ENCODE data around the gene ANKRD17. TPM values are rescaled to one million over a fixed set of nuclear protein-coding genes. Genes with fewer than 3 reads are reported as not detected.

ANKRD17 gene
- total and polyA plus RNA-seq, 9 of the 15 experiments (the other 6 are each of a cell fraction or from before 2014, with no cell fraction given): 25.5 to 86.9 (median 52.2) TPM

- TF ChIP-seq ZFX (CRISPR knock-in tag; IDR thresholded peaks at IDR 0.05): peak; percentile 82
- no peak for TF ChIP-seq ZSCAN32 (CRISPR knock-in tag; IDR thresholded peaks at IDR 0.05)
- no peak for TF ChIP-seq GTF2E2 (tag; IDR thresholded peaks at IDR 0.05)
- no peak for TF ChIP-seq SRF (CRISPR knock-in tag; IDR thresholded peaks at IDR 0.05)
- TF ChIP-seq ELF1 (tag; IDR thresholded peaks at IDR 0.05): no peak
- no peak for TF ChIP-seq ARID3B (CRISPR knock-in tag; IDR thresholded peaks at IDR 0.05; ENCODE audit: borderline replicate concordance)
- TF ChIP-seq CREBBP (IDR thresholded peaks at IDR 0.05; ENCODE audit: low read depth, low read length): no peak
- no peak for TF ChIP-seq MTA1 (IDR thresholded peaks at IDR 0.05; ENCODE audit: borderline replicate concordance)
- TF ChIP-seq PYGO2 (tag; IDR thresholded peaks at IDR 0.05): no peak
- no peak; the same call in 1 of the 2 replicates for TF ChIP-seq PML (IDR thresholded peaks at IDR 0.05; ENCODE audit: low read length)
- no peak for TF ChIP-seq CHD2 (IDR thresholded peaks at IDR 0.05; ENCODE audit: low read depth, low read length)
- peak; percentile 65; the same call in 1 of the 2 replicates for TF ChIP-seq DEAF1 (CRISPR knock-in tag; IDR thresholded peaks at IDR 0.05)
- TF ChIP-seq RAD21 (CRISPR knock-in tag; conservative IDR thresholded peaks at IDR 0.05 in 1 of 2, IDR thresholded peaks at IDR 0.05 in 1 of 2): peak; percentile 68 to 73
- TF ChIP-seq KLF10 (CRISPR knock-in tag; IDR thresholded peaks at IDR 0.05): no peak
- no peak for TF ChIP-seq ZNF134 (CRISPR knock-in tag; conservative IDR thresholded peaks at IDR 0.05)
- TF ChIP-seq MAZ (CRISPR knock-in tag; conservative IDR thresholded peaks at IDR 0.05 in 1 of 2, IDR thresholded peaks at IDR 0.05 in 1 of 2): peak in 1 of 2 experiments; percentile 55; a peak in 1 of 4 replicates
- peak; percentile 38; the same call in 1 of the 2 replicates for TF ChIP-seq SMC3 (conservative IDR thresholded peaks at IDR 0.05; ENCODE audit: insufficient read depth, low read depth, low read length)
- TF ChIP-seq RBM25 (IDR thresholded peaks at IDR 0.05; ENCODE audit: low read depth, low read length, severe bottlenecking): peak; percentile 13
- TF ChIP-seq, protein P1, sequence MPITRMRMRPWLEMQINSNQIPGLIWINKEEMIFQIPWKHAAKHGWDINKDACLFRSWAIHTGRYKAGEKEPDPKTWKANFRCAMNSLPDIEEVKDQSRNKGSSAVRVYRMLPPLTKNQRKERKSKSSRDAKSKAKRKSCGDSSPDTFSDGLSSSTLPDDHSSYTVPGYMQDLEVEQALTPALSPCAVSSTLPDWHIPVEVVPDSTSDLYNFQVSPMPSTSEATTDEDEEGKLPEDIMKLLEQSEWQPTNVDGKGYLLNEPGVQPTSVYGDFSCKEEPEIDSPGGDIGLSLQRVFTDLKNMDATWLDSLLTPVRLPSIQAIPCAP (CRISPR knock-in tag; IDR thresholded peaks at IDR 0.05; ENCODE audit: borderline replicate concordance): no peak
- peak; percentile 38 for TF ChIP-seq BRD9 (IDR thresholded peaks at IDR 0.05; ENCODE audit: low read depth, partially characterized antibody)
- no peak for TF ChIP-seq HLTF (IDR thresholded peaks at IDR 0.05)
- TF ChIP-seq THRB (CRISPR knock-in tag; conservative IDR thresholded peaks at IDR 0.05): no peak
- TF ChIP-seq MTF1 (CRISPR knock-in tag; IDR thresholded peaks at IDR 0.05; ENCODE audit: borderline replicate concordance): no peak
- TF ChIP-seq NCOA1 (IDR thresholded peaks at IDR 0.05; ENCODE audit: low read depth): no peak
Measured at GRCh38 chr4:73257234-73257633, 1.4 kb downstream of the ANKRD17 start (continued).
